Nephron progenitor cell (in vitro differentiated cells): ENCODE measurements around the gene MGMT.

ENCODE experiments used
- DNase-seq: peaks from one replicate; pipeline ENCODE4 v3.0.0; 2021
- H3K27ac Mint-ChIP-seq: 2 replicates; pipeline ENCODE4 v1.8.0; 2021; ENCODE audit warnings: mild to moderate bottlenecking, moderate library complexity, mixed read lengths
- H3K27me3 Mint-ChIP-seq: 2 replicates; pipeline ENCODE4 v1.8.0; 2021; ENCODE audit warnings: mild to moderate bottlenecking, low read depth, mixed read lengths; ENCODE audit not compliant: poor library complexity
- H3K36me3 Mint-ChIP-seq: 2 replicates; pipeline ENCODE4 v1.8.0; 2021; ENCODE audit warnings: low read depth, mixed read lengths
- H3K4me1 Mint-ChIP-seq: 2 replicates; pipeline ENCODE4 v1.8.0; 2021; ENCODE audit warnings: mixed read lengths
- H3K4me3 Mint-ChIP-seq: 2 replicates; pipeline ENCODE4 v1.8.0; 2021; ENCODE audit warnings: mild to moderate bottlenecking, moderate library complexity, mixed read lengths
- H3K9me3 Mint-ChIP-seq: 2 replicates; pipeline ENCODE4 v1.8.0; 2021; ENCODE audit warnings: mild to moderate bottlenecking, moderate library complexity, mixed read lengths
- TF ChIP-seq, protein P1 (sequence below): fragments of 200-600 bp; sonication (generic); IDR thresholded peaks from 2 replicates; pipeline ENCODE4 v1.5.0; 2021; ENCODE audit warnings: antibody characterized with exemption

MGMT gene

DNA sequence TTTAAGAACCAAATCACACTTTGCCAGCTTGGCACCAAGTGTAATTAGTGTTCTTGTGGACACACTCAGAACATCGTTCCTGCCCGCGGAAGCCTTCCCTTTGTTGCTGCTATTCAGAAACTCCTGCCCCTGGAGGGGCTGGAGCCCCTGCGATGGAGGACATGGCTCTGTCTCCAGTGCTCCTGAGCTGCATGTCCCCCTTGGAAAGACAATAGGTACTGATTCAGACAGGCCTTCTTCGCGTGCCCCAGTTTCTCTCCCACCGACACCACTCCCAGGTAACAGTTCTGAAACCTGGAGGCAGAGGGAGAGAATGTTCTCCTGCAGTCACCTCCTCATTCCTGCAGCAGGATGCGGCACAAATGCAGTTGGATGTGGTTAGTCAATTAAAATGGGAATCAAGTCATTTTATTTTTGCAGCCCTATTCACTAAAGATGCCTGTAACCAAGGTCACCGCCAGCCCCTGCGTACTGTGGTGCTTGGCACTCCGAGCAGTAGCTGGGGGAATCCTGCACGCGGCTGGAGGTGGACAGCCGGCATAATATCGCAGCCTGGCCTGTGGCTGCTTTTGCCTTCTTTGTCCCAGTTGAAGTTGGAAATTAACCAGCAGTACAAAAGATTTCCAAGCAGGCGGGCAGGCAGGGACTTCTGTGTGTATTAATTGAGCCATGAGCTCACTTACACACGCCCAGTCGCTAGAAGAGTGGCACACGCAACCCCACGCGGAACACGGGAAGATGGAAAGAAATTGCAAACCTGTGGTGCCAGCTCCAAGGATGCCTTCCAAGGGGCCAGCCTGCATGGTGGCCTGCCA is 291.4 kb downstream of the MGMT start:
- DNase-seq: no peak
- TF ChIP-seq, protein P1, sequence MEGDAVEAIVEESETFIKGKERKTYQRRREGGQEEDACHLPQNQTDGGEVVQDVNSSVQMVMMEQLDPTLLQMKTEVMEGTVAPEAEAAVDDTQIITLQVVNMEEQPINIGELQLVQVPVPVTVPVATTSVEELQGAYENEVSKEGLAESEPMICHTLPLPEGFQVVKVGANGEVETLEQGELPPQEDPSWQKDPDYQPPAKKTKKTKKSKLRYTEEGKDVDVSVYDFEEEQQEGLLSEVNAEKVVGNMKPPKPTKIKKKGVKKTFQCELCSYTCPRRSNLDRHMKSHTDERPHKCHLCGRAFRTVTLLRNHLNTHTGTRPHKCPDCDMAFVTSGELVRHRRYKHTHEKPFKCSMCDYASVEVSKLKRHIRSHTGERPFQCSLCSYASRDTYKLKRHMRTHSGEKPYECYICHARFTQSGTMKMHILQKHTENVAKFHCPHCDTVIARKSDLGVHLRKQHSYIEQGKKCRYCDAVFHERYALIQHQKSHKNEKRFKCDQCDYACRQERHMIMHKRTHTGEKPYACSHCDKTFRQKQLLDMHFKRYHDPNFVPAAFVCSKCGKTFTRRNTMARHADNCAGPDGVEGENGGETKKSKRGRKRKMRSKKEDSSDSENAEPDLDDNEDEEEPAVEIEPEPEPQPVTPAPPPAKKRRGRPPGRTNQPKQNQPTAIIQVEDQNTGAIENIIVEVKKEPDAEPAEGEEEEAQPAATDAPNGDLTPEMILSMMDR: no peak
- Mint-ChIP-seq H3K4me3 (no peak overlapping the region), H3K27ac (no peak overlapping the region), H3K9me3 (peaks cover 16% of the 10 kb centered on the region), H3K27me3 (peaks cover 11% of the 10 kb centered on the region), H3K36me3 (peaks cover 19% of the 10 kb centered on the region), H3K4me1 (peaks cover 19% of the 10 kb centered on the region)

GRCh38 chr10:129759214-129760002 is 292.4 kb downstream of the MGMT start:
- peaks cover 19% of the 10 kb centered on the region for H3K4me1 Mint-ChIP-seq
- peaks cover 6% of the 10 kb centered on the region for H3K9me3 Mint-ChIP-seq
- peaks cover 11% of the 10 kb centered on the region for H3K36me3 Mint-ChIP-seq
- no peak overlapping the region for H3K4me3 Mint-ChIP-seq
- H3K27ac Mint-ChIP-seq: no peak overlapping the region
- DNase-seq: no peak
- H3K27me3 Mint-ChIP-seq: peaks cover 2% of the 10 kb centered on the region
- TF ChIP-seq, protein P1: no peak

DNA sequence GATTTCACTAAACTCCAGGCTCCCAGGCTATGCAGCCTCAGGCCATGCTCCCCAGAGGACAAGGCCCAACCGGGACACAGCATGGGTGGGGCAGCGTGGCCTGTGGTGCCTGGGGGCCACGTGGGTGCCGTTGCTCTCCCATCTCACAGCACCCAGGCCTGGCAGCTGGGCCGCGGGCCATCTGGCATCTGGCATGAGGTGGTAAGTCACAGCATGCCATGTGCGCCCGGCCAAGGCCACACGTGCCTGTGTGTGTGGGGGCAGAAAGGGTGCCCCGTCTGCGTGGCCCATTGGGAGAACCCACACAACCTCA is 292.9 kb downstream of the MGMT start:
- H3K9me3 Mint-ChIP-seq: peaks cover 3% of the 10 kb centered on the region
- peaks cover 11% of the 10 kb centered on the region for H3K36me3 Mint-ChIP-seq
- no peak for DNase-seq
- TF ChIP-seq, protein P1: no peak
- peaks cover 19% of the 10 kb centered on the region for H3K4me1 Mint-ChIP-seq
- no peak overlapping the region for H3K27ac Mint-ChIP-seq
- peaks cover 5% of the 10 kb centered on the region for H3K27me3 Mint-ChIP-seq
- no peak overlapping the region for H3K4me3 Mint-ChIP-seq

DNA sequence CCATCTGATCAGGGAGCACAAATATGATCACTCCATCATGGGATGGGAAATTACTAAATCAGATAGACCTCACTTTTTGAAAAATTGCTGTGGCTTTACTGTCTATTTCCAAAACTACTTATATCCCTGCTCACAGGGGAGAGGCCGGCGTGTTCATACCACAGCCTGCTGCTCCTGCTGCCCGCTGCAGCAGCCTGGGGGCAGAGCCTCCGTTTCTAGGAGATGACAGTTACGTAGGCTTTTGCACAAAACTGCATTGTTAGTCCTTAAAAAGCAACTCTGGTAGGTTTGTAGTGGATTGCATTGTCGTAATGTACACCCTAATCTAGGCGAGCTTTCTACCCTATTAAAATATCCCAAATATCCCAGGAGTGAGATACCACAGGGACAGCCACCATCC is 293.4 kb downstream of the MGMT start:
- TF ChIP-seq, protein P1: no peak
- peaks cover 5% of the 10 kb centered on the region for H3K27me3 Mint-ChIP-seq
- H3K36me3 Mint-ChIP-seq: peaks cover 11% of the 10 kb centered on the region
- DNase-seq: no peak
- H3K4me3 Mint-ChIP-seq: no peak overlapping the region
- no peak overlapping the region for H3K27ac Mint-ChIP-seq
- H3K9me3 Mint-ChIP-seq: peaks cover 3% of the 10 kb centered on the region
- H3K4me1 Mint-ChIP-seq: peaks cover 19% of the 10 kb centered on the region

DNA sequence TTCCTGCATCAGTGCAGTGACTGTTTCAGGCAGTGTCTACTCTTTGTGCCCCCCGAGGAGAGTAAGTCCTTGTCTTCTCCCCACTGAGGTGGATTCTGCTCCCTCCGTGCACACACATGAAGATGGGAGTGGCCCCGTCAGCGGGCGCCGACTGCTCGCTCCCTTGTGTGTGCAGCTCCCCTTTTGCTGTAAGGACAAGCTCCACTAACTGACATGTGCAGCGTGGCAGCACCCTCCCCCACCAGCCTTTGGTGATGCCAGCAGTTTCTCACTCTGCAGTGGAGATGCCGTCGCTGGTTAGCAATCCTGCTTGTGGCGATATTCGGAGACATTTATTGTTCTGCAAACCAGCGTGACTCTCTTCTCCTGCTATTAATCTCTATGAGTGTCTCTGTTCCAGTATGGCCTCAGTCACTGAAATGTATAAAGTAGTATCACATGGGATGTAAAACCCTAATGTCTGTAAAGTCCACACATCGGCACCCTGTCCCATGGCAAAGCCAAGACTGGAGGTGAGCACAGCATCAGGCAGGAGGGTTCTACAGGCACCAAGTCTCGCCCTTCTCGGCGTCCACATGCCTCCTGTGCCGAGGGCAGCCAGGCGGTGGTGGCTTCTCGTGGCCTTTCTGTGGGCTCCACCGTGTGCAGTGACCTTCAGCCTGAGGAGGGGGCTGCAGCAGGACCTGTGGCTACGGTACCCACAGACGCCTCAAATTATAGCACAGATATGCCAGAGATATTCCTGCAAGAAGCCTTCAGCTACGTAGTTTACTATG is 294.3 kb downstream of the MGMT start:
- Mint-ChIP-seq H3K27me3 (peaks cover 9% of the 10 kb centered on the region), H3K27ac (no peak overlapping the region), H3K4me3 (no peak overlapping the region), H3K9me3 (no peaks in the 10 kb centered on the region), H3K36me3 (peaks cover 7% of the 10 kb centered on the region), H3K4me1 (peaks cover 14% of the 10 kb centered on the region)
- DNase-seq: no peak
- TF ChIP-seq, protein P1: no peak
